Osteocyte (in vitro differentiated cells): ENCODE measurements around the gene ZNF764. TPM values are rescaled to one million over a fixed set of nuclear protein-coding genes. Genes with fewer than 3 reads are reported as not detected.

Experiments used
- DNase-seq: peaks from one replicate; pipeline ENCODE4 v3.0.0; 2021; ENCODE audit warnings: mixed read lengths; ENCODE audit not compliant: unreplicated experiment; ENCODE audit errors: extremely low spot score
- H3K27ac Mint-ChIP-seq: one replicate; pipeline ENCODE4 v1.8.0; 2021; ENCODE audit warnings: mild to moderate bottlenecking, mixed read lengths; ENCODE audit not compliant: unreplicated experiment
- H3K27me3 Mint-ChIP-seq: one replicate; pipeline ENCODE4 v1.8.0; 2021; ENCODE audit warnings: mixed read lengths; ENCODE audit not compliant: unreplicated experiment
- H3K36me3 Mint-ChIP-seq: one replicate; pipeline ENCODE4 v1.8.0; 2021; ENCODE audit warnings: mixed read lengths; ENCODE audit not compliant: unreplicated experiment
- H3K4me1 Mint-ChIP-seq: one replicate; pipeline ENCODE4 v1.8.0; 2021; ENCODE audit warnings: mixed read lengths; ENCODE audit not compliant: unreplicated experiment
- H3K4me3 Mint-ChIP-seq: one replicate; pipeline ENCODE4 v1.8.0; 2021; ENCODE audit warnings: mild to moderate bottlenecking, moderate library complexity, mixed read lengths; ENCODE audit not compliant: unreplicated experiment
- H3K9me3 Mint-ChIP-seq: one replicate; pipeline ENCODE4 v1.8.0; 2021; ENCODE audit warnings: mixed read lengths; ENCODE audit not compliant: unreplicated experiment
- total RNA-seq: library from RNA; stranded (reverse); gene quantifications from 2 replicates; pipeline ENCODE4 v1.2.1, GENCODE V29; 2021
- TF ChIP-seq, protein P1 (sequence below): fragments of 200-600 bp; sonication (generic); IDR thresholded peaks from 2 replicates; pipeline ENCODE4 v1.5.0; 2021; ENCODE audit warnings: antibody characterized with exemption, mild to moderate bottlenecking, moderate library complexity

Gene ZNF764
- total RNA-seq, 1 donor from 2014 or later: 12.1 TPM

- H3K36me3 Mint-ChIP-seq: no peaks in the 10 kb centered on the region
- H3K27me3 Mint-ChIP-seq: peaks cover 4% of the 10 kb centered on the region
- H3K27ac Mint-ChIP-seq: no peak overlapping the region
- H3K9me3 Mint-ChIP-seq: no peaks in the 10 kb centered on the region
- TF ChIP-seq, protein P1, sequence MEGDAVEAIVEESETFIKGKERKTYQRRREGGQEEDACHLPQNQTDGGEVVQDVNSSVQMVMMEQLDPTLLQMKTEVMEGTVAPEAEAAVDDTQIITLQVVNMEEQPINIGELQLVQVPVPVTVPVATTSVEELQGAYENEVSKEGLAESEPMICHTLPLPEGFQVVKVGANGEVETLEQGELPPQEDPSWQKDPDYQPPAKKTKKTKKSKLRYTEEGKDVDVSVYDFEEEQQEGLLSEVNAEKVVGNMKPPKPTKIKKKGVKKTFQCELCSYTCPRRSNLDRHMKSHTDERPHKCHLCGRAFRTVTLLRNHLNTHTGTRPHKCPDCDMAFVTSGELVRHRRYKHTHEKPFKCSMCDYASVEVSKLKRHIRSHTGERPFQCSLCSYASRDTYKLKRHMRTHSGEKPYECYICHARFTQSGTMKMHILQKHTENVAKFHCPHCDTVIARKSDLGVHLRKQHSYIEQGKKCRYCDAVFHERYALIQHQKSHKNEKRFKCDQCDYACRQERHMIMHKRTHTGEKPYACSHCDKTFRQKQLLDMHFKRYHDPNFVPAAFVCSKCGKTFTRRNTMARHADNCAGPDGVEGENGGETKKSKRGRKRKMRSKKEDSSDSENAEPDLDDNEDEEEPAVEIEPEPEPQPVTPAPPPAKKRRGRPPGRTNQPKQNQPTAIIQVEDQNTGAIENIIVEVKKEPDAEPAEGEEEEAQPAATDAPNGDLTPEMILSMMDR: no peak
- no peaks in the 10 kb centered on the region for H3K4me1 Mint-ChIP-seq
- DNase-seq: no peak
- no peak overlapping the region for H3K4me3 Mint-ChIP-seq
These were observed 38.8 kb downstream of the ZNF764 start for GRCh38 chr16:30519120-30520049.

GRCh38 chr16:30518552-30518951 is 39.6 kb downstream of the ZNF764 start:
- Mint-ChIP-seq H3K27ac (no peak overlapping the region), H3K4me1 (no peaks in the 10 kb centered on the region), H3K9me3 (no peaks in the 10 kb centered on the region), H3K36me3 (no peaks in the 10 kb centered on the region), H3K4me3 (no peak overlapping the region), H3K27me3 (peaks cover 4% of the 10 kb centered on the region)
- no peak for DNase-seq
- TF ChIP-seq, protein P1: no peak

GRCh38 chr16:30515275-30515674 is 42.9 kb downstream of the ZNF764 start:
- Mint-ChIP-seq H3K9me3 (no peaks in the 10 kb centered on the region), H3K4me1 (no peaks in the 10 kb centered on the region), H3K27me3 (peaks cover 10% of the 10 kb centered on the region), H3K4me3 (no peak overlapping the region), H3K36me3 (no peaks in the 10 kb centered on the region), H3K27ac (no peak overlapping the region)
- TF ChIP-seq, protein P1: no peak
- no peak for DNase-seq

DNA sequence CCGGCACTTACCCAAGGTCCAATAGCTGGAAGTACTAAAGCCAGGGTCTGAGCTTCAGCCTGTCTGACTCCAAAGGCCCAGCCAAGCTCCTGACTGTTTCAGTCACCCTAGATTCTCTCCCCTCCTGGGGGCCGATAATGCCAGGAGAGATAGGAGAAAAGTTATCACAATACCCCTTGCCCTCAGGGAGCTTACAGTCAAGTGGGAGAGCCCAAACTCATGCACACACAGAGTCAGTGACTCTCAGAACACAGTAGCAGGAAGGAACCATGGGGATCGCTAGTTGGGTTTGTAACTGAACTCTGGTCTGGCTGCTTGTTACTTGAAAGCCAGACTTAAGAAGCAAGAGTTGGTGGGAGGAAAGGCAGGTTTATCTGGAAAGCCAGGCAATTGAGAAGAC is 46.7 kb downstream of the ZNF764 start:
- Mint-ChIP-seq H3K27ac (no peak overlapping the region), H3K4me1 (no peaks in the 10 kb centered on the region), H3K9me3 (no peaks in the 10 kb centered on the region), H3K27me3 (peaks cover 10% of the 10 kb centered on the region), H3K4me3 (no peak overlapping the region), H3K36me3 (no peaks in the 10 kb centered on the region)
- no peak for DNase-seq
- TF ChIP-seq, protein P1: no peak

DNA sequence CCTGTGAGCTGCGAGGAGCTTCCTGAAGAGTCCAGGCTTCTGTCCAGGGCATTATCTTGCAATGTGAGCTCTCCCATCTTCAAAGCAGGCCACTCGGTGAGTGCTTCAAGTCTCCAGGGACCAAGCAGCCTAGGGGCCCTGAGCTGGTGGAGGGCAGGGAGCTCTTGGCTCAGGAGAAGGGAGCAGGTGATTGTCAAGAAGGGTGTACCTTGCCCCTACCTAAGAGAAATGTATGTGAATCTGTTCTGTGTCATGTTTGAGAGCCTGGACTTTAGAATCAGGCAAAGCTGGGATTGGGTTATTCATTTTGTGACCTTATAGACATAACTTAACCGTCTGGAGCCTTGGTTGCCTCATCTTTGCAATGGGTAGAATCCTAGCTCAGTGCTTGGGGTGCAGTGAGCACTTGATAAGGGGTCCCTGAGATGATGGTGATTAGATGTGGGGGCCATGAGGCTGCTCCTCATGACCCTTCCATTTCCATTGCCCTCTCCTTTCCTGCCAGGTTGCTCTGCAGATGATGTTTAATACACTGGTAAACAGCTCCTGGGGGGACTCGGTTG is 47.7 kb downstream of the ZNF764 start:
- H3K4me1 Mint-ChIP-seq: no peaks in the 10 kb centered on the region
- H3K4me3 Mint-ChIP-seq: no peak overlapping the region
- H3K36me3 Mint-ChIP-seq: no peaks in the 10 kb centered on the region
- DNase-seq: no peak
- H3K27ac Mint-ChIP-seq: no peak overlapping the region
- TF ChIP-seq, protein P1: no peak
- H3K9me3 Mint-ChIP-seq: no peaks in the 10 kb centered on the region
- H3K27me3 Mint-ChIP-seq: peaks cover 10% of the 10 kb centered on the region
